Mucosa of stomach (tissue), 1 donor: Measurements from ENCODE around the gene WTIP.

Source experiments
- H3K27me3 ChIP-seq: one replicate; pipeline ENCODE4 v1.7.0; 2013; ENCODE audit warnings: mild to moderate bottlenecking, low read length; ENCODE audit not compliant: control insufficient read depth, insufficient read depth
- H3K36me3 ChIP-seq: one replicate; pipeline ENCODE4 v1.7.0; 2013; ENCODE audit warnings: low read length; ENCODE audit not compliant: control insufficient read depth, insufficient read depth
- H3K4me1 ChIP-seq: one replicate; pipeline ENCODE4 v1.7.0; 2013; ENCODE audit warnings: mild to moderate bottlenecking, low read length; ENCODE audit not compliant: control insufficient read depth, insufficient read depth
- H3K4me3 ChIP-seq: one replicate; pipeline ENCODE4 v1.7.0; 2013; ENCODE audit warnings: low read length
- H3K9ac ChIP-seq: one replicate; pipeline ENCODE4 v1.7.0; 2013; ENCODE audit warnings: mild to moderate bottlenecking, low read length, moderate library complexity
- H3K9me3 ChIP-seq: one replicate; pipeline ENCODE4 v1.7.0; 2013; ENCODE audit warnings: mild to moderate bottlenecking, low read length, moderate library complexity; ENCODE audit not compliant: control insufficient read depth
- donor health status: Pancreatic carcinoma.

Gene WTIP

GRCh38 chr19:34559045-34559444, 77.5 kb downstream of the WTIP start:
- H3K4me1 ChIP-seq = no peaks in the 10 kb centered on the region
- no peak overlapping the region for H3K4me3 ChIP-seq
- no peaks in the 10 kb centered on the region for H3K27me3 ChIP-seq
- no peak overlapping the region for H3K9ac ChIP-seq
- H3K36me3 ChIP-seq = no peaks in the 10 kb centered on the region
- H3K9me3 ChIP-seq = no peaks in the 10 kb centered on the region

DNA sequence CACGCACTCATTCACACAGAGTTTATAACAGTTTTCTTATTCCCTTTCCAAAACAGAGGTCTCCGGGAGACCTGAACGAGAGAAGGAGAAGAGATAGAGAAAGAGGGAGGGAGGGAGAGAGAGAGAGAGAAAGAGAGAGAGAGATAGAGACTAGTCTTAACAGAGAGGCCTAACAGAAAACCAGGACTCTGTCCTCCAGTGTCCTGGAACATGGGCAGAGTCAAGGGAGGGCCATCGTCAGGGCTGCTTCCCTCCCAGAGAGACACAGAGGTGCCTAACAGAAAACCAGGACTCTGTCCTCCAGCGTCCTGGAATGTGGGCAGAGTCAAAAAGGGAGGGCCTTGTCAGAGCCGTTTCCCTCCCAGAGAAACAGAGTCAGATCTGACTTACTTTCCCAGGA, 78.7 kb downstream of the WTIP start:
- Histone ChIP-seq H3K4me3 (no peak overlapping the region), H3K4me1 (no peaks in the 10 kb centered on the region), H3K27me3 (no peaks in the 10 kb centered on the region), H3K9me3 (no peaks in the 10 kb centered on the region), H3K36me3 (no peaks in the 10 kb centered on the region), H3K9ac (no peak overlapping the region)
